Activated naive CD8-positive, alpha-beta T cell (primary cell): ENCODE measurements around the gene GPR146.
"Not testable (repeated sequence)": the region's sequence is repeated elsewhere in the genome, so short reads cannot be mapped to it uniquely, and the experiment has no call there.

Experiments used
- H3K27ac Mint-ChIP-seq: one replicate; pipeline ENCODE4 v1.8.0; 2021; ENCODE audit warnings: mixed read lengths
- H3K27me3 Mint-ChIP-seq: one replicate; pipeline ENCODE4 v1.8.0; 2021; ENCODE audit warnings: mixed read lengths
- H3K36me3 Mint-ChIP-seq: one replicate; pipeline ENCODE4 v1.8.0; 2021; ENCODE audit warnings: mixed read lengths
- H3K4me1 Mint-ChIP-seq: one replicate; pipeline ENCODE4 v1.8.0; 2021; ENCODE audit warnings: low read depth, mixed read lengths
- H3K4me3 Mint-ChIP-seq: one replicate; pipeline ENCODE4 v1.8.0; 2021; ENCODE audit warnings: mild to moderate bottlenecking, mixed read lengths
- H3K9me3 Mint-ChIP-seq: one replicate; pipeline ENCODE4 v1.8.0; 2021; ENCODE audit warnings: low read depth, mixed read lengths

GPR146 gene, protein sequence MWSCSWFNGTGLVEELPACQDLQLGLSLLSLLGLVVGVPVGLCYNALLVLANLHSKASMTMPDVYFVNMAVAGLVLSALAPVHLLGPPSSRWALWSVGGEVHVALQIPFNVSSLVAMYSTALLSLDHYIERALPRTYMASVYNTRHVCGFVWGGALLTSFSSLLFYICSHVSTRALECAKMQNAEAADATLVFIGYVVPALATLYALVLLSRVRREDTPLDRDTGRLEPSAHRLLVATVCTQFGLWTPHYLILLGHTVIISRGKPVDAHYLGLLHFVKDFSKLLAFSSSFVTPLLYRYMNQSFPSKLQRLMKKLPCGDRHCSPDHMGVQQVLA

DNA sequence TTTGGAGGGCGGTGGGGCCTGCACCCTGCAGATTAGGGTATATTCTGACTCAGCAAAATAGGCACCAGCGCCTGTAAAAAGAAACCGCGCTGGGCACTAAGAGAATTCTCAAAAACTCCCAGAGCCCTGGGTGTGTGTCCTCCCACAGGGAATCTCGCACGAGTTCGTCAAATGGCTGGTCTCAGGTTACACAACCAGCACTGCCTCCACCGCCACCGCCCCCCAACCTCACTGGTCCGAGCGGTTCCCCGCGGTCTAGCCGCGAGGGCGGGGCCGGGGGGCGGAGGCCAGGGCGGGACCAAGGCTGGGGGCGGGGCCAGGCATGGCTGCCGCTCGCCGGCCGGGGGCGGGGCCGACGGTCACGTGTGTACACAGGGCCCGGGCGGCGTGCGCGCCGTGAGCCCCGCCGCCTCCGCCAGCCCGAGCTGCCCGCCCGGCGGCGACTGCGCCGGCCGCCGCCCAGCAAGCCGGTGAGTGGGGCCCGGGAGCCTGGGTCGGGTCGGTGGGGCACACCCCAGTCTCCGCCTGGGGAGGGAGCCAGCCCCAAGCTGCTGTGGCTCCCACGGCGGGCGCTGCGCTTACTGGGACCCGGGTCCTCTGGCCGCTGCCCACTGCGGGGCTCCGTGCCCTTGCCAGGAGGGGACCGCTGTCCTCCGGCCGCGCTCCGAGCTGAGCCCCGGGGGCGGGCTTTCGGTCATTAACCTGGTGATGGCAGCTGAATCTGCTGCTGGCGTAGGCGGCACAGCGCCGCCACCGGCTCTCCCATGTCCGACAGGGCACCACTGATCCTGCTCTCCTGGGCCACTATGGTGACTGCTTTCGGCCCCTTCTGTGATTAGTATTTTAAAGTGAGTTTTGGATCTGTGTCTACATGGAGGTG, at the start of gene GPR146:
GPR146 (plus strand) TSS at position 358 of the 880 bp plus-strand sequence. CDS start 12,970 bp downstream, outside the sequence.
- peak within 1 kb of the TSS; percentile 79 for H3K27ac Mint-ChIP-seq
- no peaks in the 10 kb centered on the region for H3K27me3 Mint-ChIP-seq
- H3K4me1 Mint-ChIP-seq, result peaks cover 61% of the 10 kb centered on the region
- no peaks in the 10 kb centered on the region for H3K36me3 Mint-ChIP-seq
- H3K4me3 Mint-ChIP-seq, result peak within 1 kb of the TSS; percentile 87
- no peaks in the 10 kb centered on the region for H3K9me3 Mint-ChIP-seq

DNA sequence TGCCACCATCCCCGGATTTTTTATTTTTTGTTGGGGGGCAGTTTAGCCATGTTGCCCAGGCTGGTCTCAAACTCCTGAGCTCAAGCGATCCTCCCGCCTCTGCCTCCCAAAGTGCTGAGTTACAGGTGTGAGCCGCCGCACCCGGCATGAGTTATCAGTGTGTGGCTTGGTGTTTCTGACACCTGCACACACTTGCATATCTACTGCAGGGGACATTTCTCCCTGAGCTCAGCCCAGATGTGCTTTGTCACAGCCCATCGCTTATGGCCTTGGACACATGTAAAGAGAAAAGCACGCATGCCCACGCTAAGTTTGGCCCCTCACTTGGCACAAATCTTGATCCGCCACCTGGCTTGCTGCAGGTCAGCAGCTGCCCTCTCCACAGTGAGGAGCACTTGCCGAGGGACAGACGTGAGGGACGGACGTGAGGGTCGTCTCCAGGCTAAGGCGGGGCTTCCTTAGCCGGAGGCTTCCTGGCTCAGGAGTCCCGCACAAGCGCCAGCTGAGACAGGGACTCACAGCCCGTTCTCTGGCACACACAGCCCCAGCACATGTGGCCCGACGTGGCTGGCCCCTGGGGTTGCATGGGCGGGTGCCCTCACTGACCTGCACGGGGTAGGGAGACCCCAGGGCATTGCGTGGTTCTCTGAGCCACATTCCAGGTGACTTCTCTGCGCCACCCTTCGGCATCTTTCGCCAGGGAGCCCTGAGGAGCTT, 49.6 kb upstream of the GPR146 start:
- Mint-ChIP-seq H3K9me3 (no peaks in the 10 kb centered on the region), H3K4me1 (peaks cover 5% of the 10 kb centered on the region), H3K4me3 (no peak overlapping the region), H3K27me3 (no peaks in the 10 kb centered on the region), H3K27ac (no peak overlapping the region), H3K36me3 (no peaks in the 10 kb centered on the region)

DNA sequence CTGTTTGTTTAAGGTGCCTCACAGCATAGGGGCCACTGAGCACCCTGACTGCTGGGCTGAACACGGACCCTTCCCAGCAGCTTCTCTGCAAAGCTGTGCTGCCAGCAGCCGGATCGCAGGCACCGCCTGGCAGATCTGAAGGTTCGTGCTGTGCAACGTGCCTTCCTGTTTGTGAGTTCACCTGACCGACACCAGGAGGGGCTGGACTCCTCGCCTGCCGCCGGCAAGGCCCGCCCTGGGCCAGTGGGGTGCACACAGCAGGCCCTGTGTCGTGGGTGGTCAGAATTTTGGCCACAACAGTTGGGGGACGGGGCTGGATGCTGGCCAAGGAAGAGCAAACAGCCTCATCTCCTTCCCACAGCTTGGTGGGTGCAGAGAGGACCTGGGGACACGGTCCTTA, 48.8 kb upstream of the GPR146 start:
- no peak overlapping the region for H3K4me3 Mint-ChIP-seq

DNA sequence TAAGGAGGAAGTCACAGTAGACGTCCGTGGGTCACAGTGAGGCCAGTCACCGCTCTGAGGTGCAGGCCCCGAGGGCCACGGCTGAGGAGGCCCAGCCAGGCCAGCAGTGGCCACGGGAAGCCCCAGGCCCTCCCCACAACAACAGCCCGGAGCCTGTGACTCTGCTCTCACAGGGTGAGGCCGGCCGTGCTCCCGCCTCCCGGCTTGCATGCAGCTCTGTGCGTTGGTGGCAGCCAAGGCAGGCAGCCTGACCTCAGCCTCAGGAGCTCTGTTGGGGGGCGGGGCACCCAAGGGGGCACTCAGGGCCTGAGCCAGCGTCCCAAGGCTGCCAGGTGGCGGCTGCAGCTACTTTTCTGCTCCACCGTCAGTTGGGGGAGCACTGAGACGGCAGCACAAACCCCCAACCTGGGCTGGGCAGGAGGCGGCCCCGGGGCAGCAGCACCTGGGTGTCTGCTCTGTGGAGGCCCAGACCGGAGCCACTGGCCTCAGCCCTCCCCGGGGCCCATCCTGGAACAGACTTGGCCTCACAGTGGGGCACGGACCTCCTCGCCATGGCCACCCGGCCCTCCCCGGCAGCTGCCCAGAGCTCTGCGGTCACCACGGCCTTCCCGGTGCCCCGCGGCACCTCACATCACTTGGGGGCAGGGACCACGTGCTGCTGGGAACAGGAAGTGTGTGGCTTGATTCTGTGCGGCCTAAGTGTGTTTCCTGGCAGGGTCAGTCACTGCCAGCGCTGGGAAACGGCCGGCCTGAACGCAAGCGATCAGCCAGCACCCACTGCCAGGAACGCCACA, 48.1 kb upstream of the GPR146 start:
- Mint-ChIP-seq H3K9me3 (no peaks in the 10 kb centered on the region), H3K27me3 (no peaks in the 10 kb centered on the region), H3K36me3 (no peaks in the 10 kb centered on the region), H3K4me1 (peaks cover 5% of the 10 kb centered on the region), H3K4me3 (no peak overlapping the region), H3K27ac (no peak overlapping the region)

More for the DNA sequence above, 48.8 kb upstream of the GPR146 start:
- Mint-ChIP-seq H3K27me3 (no peaks in the 10 kb centered on the region), H3K27ac (no peak overlapping the region), H3K9me3 (no peaks in the 10 kb centered on the region), H3K4me1 (peaks cover 5% of the 10 kb centered on the region), H3K36me3 (no peaks in the 10 kb centered on the region)

DNA sequence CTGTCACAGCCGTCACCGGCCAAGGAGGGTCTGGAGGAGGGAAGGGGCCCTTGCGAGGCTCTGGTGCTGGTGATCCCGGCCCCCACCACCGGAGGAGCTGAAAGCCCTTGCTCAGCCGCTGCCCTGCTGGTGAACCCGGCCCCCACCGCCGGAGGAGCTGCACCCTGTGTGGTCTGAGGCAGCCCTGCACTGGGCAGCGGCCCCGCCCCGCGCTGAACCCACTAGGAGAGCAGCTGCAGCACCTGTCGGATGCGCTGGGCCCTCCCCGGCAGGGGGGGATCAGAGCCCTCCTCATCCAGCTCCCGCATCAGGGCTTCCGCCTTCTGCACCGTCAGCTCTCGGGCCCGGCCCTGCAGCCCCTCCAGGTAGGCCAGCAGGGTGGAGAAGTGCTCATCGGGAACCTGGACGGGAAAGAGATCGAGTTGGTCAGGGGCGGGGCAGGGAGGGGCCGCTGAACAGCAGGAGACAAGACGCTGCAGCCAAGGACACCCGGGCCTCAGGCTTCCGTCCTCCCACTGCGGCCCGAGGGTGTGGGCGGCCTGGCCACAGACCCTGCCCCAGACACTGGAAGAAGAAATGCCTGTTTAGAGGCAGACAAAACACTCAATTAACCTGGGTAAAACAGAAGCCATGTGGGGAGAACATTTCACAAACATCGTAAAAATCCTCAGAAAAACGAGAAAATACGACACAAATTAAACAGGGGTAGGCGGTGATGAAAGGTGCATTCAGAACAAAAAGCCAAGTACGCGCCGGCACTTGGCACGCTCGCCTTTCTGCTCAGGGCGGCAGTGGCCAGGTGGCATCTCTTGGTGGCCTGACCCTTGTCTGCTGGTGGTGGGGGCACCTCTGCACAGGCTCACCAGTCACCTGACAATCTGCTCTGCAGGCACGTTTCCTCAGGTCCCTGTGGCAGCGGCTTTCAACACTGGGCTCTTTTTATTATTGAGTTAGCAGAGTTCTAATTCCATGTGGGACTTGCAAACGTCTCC, 46.6 kb upstream of the GPR146 start:
- Mint-ChIP-seq H3K27me3 (no peaks in the 10 kb centered on the region), H3K4me3 (no peak overlapping the region), H3K27ac (no peak overlapping the region), H3K9me3 (no peaks in the 10 kb centered on the region), H3K36me3 (no peaks in the 10 kb centered on the region), H3K4me1 (peaks cover 5% of the 10 kb centered on the region)

DNA sequence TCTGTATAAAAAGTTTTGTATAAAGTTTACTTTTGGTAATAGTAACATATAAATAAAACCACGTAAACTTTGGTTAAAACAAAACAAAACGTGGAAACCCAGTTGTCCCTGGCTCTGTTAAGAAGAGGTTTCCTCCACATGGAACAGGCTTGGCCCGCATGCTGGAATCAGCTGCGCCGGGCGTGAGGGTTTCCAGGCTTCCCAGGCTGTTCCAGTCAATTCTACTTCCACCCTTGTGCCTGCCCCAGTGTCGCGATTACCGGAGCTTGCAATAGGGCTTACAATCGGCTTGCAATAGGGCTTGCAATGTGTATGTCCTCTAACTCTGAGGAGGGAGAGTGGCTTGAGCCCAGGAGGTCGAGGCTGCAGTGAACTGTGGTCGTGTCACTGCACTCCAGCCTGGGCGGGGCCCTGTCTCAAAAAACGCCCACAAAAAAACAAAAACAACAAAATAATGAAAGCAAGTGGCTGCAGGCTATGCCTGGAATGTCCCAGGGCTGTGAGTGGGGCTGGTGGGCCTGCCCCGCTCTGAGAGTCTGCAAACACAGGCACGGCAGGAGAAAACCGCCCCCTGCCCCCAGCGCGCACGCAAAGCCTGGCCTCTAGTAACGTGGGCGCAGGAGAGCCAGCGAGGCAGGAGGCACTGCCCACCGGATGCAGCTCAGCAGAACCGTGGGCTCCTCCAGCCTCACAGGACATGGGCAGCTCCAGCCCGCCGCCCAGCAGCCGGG, 45.0 kb upstream of the GPR146 start:
- Mint-ChIP-seq H3K4me1 (no peaks in the 10 kb centered on the region), H3K27me3 (no peaks in the 10 kb centered on the region), H3K36me3 (no peaks in the 10 kb centered on the region), H3K9me3 (no peaks in the 10 kb centered on the region), H3K4me3 (no peak overlapping the region), H3K27ac (no peak overlapping the region)

DNA sequence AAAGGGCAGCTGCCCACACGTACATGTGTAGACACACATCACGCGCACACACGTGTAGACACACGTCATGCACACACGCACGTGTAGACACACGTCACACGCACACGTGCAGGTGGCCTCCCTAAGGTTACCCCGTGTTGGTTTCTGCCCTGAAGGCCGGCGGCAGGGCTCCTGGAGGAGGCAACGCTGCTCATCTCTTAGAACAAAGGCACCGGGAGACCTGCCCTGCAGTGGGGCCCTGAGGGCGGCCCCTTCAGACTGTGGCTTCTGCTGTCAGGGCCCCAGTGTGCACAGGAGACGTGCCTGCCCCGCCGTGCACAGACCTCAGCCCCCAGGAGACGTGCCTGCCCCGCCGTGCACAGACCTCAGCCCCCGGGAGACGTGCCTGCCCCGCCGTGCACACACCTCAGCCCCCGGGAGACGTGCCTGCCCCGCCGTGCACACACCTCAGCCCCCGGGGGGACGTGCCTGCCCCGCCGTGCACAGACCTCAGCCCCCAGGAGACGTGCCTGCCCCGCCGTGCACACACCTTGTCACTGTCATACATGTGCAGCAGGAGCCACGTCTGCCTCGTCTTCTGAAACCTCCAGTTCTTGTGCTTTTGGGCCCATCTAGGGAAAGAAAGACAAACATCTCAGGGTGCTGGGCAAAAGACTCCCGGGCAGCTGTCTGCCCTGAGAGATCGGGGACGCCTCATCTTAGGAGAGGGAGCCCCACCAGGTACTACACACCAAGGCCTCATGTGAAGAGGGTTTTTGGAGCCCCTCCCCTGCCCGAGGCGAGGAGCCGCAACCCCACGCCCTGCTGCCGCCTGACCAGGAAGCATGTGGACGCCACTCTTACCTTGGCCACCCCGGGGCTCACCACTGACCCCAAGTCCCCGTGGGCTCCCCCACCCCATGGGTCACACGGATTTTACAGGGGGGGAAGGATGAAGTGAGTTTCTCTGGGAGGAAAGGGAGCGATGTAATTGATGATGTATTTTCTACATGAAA, 44.1 kb upstream of the GPR146 start:
- H3K27me3 Mint-ChIP-seq, result no peaks in the 10 kb centered on the region
- no peaks in the 10 kb centered on the region for H3K9me3 Mint-ChIP-seq
- no peak overlapping the region for H3K4me3 Mint-ChIP-seq
- no peaks in the 10 kb centered on the region for H3K4me1 Mint-ChIP-seq
- no peak overlapping the region for H3K27ac Mint-ChIP-seq
- H3K36me3 Mint-ChIP-seq, result no peaks in the 10 kb centered on the region

DNA sequence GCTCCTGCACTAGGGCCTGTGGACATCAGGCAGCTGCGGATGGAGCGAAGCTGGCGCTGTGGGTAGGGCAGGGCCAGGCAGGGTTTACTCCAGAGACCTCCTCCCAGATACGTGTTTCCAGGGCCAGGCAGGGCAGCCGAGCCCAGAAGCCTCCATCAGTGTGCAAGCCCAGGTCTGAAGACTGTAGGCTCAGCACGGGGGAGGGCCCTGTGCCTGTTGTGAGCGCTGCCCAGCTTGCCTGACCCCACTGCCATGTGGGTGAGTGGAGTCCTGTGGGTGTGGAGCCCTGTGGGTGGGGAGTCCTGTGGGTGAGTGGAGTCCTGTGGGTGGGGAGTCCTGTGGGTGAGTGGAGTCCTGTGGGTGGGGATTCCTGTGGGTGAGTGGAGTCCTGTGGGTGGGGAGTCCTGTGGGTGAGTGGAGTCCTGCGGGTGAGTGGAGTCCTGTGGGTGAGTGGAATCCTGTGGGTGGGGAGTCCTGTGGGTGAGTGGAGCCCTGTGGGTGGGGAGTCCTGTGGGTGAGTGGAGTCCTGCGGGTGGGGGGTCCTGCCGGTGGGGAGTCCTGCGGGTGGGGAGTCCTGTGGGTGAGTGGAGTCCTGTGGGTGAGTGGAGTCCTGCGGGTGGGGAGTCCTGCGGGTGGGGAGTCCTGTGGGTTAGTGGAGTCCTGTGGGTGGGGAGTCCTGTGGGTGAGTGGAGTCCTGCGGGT, 43.1 kb upstream of the GPR146 start:
- H3K27ac Mint-ChIP-seq, H3K9me3 Mint-ChIP-seq, H3K4me3 Mint-ChIP-seq, H3K4me1 Mint-ChIP-seq, H3K27me3 Mint-ChIP-seq, H3K36me3 Mint-ChIP-seq: not testable (repeated sequence)

DNA sequence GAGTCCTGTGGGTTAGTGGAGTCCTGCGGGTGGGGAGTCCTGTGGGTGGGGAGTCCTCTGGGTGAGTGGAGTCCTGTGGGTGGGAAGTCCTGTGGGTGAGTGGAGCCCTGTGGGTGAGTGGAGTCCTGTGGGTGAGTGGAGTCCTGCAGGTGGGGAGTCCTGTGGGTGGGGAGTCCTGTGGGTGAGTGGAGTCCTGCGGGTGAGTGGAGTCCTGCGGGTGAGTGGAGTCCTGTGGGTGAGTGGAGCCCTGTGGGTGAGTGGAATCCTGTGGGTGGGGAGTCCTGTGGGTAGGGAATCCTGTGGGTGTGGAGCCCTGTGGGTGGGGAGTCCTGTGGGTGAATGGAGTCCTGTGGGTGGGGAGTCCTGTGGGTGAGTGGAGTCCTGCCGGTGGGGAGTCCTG, 42.3 kb upstream of the GPR146 start:
- not testable (repeated sequence) for H3K4me3 Mint-ChIP-seq

DNA sequence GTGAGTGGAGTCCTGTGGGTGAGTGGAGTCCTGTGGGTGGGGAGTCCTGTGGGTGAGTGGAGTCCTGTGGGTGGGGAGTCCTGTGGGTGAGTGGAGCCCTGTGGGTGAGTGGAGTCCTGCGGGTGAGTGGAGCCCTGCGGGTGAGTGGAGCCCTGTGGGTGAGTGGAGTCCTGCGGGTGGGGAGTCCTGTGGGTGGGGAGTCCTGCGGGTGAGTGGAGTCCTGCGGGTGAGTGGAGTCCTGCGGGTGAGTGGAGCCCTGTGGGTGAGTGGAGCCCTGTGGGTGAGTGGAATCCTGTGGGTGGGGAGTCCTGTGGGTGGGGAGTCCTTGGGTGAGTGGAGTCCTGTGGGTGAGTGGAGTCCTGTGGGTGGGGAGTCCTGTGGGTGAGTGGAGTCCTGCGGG, 41.9 kb upstream of the GPR146 start:
- H3K4me1 Mint-ChIP-seq, H3K27ac Mint-ChIP-seq, H3K27me3 Mint-ChIP-seq, H3K4me3 Mint-ChIP-seq, H3K9me3 Mint-ChIP-seq, H3K36me3 Mint-ChIP-seq: not testable (repeated sequence)

More for the DNA sequence above, 42.3 kb upstream of the GPR146 start:
- not testable (repeated sequence) for H3K4me1 Mint-ChIP-seq, H3K36me3 Mint-ChIP-seq, H3K27ac Mint-ChIP-seq, H3K27me3 Mint-ChIP-seq, H3K9me3 Mint-ChIP-seq

DNA sequence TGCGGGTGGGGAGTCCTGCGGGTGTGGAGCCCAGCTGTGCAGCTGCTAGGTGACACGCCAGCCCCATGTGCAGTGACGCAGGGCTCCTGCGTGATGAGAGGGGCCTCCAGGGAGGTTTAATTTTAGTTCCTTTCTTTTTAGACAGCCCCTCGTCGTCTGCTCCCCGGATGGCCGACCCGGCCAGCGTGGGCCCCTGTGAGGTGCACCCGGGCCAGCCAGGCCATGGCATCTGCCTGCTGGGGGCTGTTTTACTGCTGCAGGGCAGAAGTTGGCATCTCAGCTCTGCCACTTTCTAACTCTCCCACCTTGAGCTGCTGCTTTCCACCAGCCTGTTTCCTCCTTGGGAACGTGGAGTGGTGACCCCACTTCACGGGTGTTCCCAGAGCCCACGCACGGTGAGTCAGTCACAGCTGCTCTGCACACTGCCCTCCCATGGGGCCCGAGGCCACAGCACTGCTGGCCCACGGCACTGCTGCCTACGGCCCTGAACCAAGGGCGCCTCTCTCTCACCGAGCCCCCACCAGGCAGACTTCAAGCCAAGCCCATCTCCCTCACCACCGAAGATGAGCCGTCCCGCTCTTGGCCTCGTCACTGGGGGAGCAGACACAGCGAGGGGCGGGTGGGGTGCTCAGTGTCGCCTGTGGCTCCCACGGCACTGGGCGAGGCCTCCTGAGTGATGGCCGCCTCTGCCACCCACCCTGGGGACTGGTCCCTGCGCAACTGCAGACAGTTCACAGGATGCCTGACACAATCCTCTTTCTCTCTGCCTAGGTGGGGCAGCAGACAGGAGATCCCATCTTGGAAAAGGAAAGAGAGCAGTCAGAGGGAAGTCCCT, 40.1 kb upstream of the GPR146 start:
- H3K27ac Mint-ChIP-seq, result no peak overlapping the region
- H3K27me3 Mint-ChIP-seq, result no peaks in the 10 kb centered on the region
- H3K4me1 Mint-ChIP-seq, result no peaks in the 10 kb centered on the region
- H3K36me3 Mint-ChIP-seq, result peaks cover 4% of the 10 kb centered on the region
- no peak overlapping the region for H3K4me3 Mint-ChIP-seq
- no peaks in the 10 kb centered on the region for H3K9me3 Mint-ChIP-seq
